Liver (tissue), 3 donors: ENCODE results near the gene CA5A.

ENCODE experiments used
- ATF3 ChIP-seq: IDR thresholded peaks from 2 replicates; pipeline ENCODE4 v1.6.1; 2016; ENCODE audit warnings: antibody characterized with exemption
- CTCF ChIP-seq: fragments of 150-350 bp; IDR thresholded peaks from 2 replicates; pipeline ENCODE4 v1.5.1; 2017; ENCODE audit warnings: improper control_type of control experiment, low read depth, low read length; ENCODE audit not compliant: missing input control
- FOXA1 ChIP-seq: IDR thresholded peaks from 2 replicates; pipeline ENCODE4 v1.6.1; 2016; ENCODE audit warnings: antibody characterized with exemption
- FOXA2 ChIP-seq: IDR thresholded peaks from 2 replicates; pipeline ENCODE4 v1.6.1; 2016; ENCODE audit warnings: antibody characterized with exemption
- HNF4A ChIP-seq, 2 donors: conservative IDR thresholded peaks; 2 replicates each; pipeline ENCODE4 v1.6.1; 2016; ENCODE audit warnings: antibody characterized with exemption in 2 of 2, mild to moderate bottlenecking in 2 of 2
- JUND ChIP-seq, 2 donors: IDR thresholded peaks; 2 replicates each; pipeline ENCODE4 v1.6.1; 2016; ENCODE audit warnings: antibody characterized with exemption in 2 of 2
- MAX ChIP-seq: IDR thresholded peaks from 2 replicates; pipeline ENCODE4 v1.6.1; 2016; ENCODE audit warnings: antibody characterized with exemption
- NR2F2 ChIP-seq: IDR thresholded peaks from 2 replicates; pipeline ENCODE4 v1.6.1; 2016; ENCODE audit warnings: antibody characterized with exemption
- RAD21 ChIP-seq, 2 donors: IDR thresholded peaks; 2 replicates each; pipeline ENCODE4 v1.6.1; 2016; ENCODE audit warnings: antibody characterized with exemption in 2 of 2, mild to moderate bottlenecking in 2 of 2
- RXRA ChIP-seq, 2 donors: IDR thresholded peaks; 2 replicates each; pipeline ENCODE4 v1.6.1; 2017 to 2018; ENCODE audit warnings: antibody characterized with exemption in 2 of 2, mild to moderate bottlenecking in 1 of 2
- SP1 ChIP-seq: IDR thresholded peaks from 2 replicates; pipeline ENCODE4 v1.6.1; 2018; ENCODE audit warnings: antibody characterized with exemption, mild to moderate bottlenecking
- TAF1 ChIP-seq: conservative IDR thresholded peaks from 2 replicates; pipeline ENCODE4 v1.6.1; 2016; ENCODE audit warnings: antibody characterized with exemption, mild to moderate bottlenecking
- YY1 ChIP-seq: IDR thresholded peaks from 2 replicates; pipeline ENCODE4 v1.6.1; 2016; ENCODE audit warnings: antibody characterized with exemption, mild to moderate bottlenecking
- TF ChIP-seq, protein P1 (sequence below): IDR thresholded peaks from 2 replicates; pipeline ENCODE4 v1.6.1; 2016; ENCODE audit warnings: antibody characterized with exemption, mild to moderate bottlenecking
- donor health status: healthy.
- donor health status: healthy.

DNA sequence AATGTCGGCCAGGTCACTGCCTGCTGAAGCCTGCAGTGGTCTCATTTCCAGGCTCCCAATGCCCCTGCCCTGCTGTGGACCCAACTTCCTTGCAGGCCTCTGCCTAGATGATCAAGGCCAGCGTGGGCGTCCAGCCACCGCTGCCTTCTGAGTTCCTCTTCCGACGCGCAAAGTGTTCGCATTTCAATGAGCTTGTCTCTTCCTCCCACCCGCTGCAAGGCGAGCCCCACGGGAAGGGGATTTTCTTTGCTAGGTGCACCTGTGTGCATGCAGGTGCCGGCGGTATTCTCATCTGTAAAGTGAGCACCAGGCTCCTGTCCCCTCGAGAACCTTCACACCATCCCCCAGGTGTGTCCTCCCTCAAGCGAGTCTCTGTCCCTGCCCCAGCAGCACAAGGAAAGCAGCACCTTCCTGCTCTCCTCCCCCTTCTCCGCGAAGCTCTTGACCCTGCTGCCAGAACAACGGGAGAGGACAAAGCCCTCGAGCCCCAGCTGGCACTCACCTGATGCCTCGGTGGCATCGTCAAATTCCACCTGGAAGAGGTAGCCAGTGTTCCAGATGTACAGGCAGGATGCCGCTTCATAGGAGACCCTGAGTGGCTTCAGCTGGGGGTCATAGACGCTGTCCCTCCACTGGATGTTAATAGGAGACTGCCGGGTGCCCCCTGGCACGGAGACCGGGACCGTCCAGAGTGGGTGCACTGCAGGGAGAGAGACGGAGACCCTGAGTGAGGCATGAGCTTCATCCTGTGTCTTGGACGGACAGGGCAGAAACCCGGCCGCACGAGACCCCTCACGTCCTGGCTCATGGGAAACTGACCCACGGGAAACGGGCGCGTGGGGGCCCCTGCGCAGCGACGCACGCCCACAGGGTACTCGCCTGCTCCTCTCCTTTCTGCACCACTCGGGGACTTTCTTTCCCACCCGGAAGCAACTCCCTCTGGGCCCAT, 9.8 kb downstream of the CA5A start:
- TF ChIP-seq CTCF: no peak
- no peak for TF ChIP-seq RAD21 (IDR thresholded peaks at IDR 0.05)
- TF ChIP-seq TAF1: no peak
- TF ChIP-seq YY1: no peak
- TF ChIP-seq, protein P1, sequence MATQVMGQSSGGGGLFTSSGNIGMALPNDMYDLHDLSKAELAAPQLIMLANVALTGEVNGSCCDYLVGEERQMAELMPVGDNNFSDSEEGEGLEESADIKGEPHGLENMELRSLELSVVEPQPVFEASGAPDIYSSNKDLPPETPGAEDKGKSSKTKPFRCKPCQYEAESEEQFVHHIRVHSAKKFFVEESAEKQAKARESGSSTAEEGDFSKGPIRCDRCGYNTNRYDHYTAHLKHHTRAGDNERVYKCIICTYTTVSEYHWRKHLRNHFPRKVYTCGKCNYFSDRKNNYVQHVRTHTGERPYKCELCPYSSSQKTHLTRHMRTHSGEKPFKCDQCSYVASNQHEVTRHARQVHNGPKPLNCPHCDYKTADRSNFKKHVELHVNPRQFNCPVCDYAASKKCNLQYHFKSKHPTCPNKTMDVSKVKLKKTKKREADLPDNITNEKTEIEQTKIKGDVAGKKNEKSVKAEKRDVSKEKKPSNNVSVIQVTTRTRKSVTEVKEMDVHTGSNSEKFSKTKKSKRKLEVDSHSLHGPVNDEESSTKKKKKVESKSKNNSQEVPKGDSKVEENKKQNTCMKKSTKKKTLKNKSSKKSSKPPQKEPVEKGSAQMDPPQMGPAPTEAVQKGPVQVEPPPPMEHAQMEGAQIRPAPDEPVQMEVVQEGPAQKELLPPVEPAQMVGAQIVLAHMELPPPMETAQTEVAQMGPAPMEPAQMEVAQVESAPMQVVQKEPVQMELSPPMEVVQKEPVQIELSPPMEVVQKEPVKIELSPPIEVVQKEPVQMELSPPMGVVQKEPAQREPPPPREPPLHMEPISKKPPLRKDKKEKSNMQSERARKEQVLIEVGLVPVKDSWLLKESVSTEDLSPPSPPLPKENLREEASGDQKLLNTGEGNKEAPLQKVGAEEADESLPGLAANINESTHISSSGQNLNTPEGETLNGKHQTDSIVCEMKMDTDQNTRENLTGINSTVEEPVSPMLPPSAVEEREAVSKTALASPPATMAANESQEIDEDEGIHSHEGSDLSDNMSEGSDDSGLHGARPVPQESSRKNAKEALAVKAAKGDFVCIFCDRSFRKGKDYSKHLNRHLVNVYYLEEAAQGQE: no peak
- TF ChIP-seq ATF3: no peak
- no peak for TF ChIP-seq FOXA2
- TF ChIP-seq MAX: no peak
- TF ChIP-seq NR2F2: no peak
- TF ChIP-seq FOXA1: no peak
- TF ChIP-seq JUND (IDR thresholded peaks at IDR 0.05): no peak
- TF ChIP-seq HNF4A (conservative IDR thresholded peaks at IDR 0.05): no peak
- no peak for TF ChIP-seq RXRA (IDR thresholded peaks at IDR 0.05)
- no peak for TF ChIP-seq SP1
